Stimulated activated CD8-positive, alpha-beta memory T cell treated with anti-CD3 and anti-CD28 coated beads, Interleukin-15, amount 100 ng/mL, for 4 hours (primary cell): ENCODE measurements around the gene RIMBP2.

Experiments used
- DNase-seq, 2 donors: peaks; one replicate each; pipeline ENCODE4 v3.0.0-alpha.2; 2020; ENCODE audit warnings: low read depth in 2 of 2

Gene RIMBP2

DNA sequence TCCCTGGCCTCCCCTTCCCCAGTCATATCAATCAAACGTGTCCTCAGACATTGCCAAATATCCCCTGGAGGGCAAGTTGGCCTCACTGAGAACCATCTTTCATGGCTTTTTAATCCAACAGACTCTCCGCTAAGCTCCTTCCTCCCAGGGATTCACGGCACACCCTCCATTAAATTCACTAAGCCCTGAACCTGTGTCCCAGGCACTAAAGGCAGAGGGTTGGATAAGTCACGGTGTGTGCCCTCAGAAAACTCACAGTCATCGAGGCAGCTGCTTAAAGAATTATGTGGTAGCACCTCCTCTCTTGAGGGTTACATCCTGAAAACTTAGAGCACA is 211.3 kb downstream of the RIMBP2 start:
- no peak for DNase-seq

DNA sequence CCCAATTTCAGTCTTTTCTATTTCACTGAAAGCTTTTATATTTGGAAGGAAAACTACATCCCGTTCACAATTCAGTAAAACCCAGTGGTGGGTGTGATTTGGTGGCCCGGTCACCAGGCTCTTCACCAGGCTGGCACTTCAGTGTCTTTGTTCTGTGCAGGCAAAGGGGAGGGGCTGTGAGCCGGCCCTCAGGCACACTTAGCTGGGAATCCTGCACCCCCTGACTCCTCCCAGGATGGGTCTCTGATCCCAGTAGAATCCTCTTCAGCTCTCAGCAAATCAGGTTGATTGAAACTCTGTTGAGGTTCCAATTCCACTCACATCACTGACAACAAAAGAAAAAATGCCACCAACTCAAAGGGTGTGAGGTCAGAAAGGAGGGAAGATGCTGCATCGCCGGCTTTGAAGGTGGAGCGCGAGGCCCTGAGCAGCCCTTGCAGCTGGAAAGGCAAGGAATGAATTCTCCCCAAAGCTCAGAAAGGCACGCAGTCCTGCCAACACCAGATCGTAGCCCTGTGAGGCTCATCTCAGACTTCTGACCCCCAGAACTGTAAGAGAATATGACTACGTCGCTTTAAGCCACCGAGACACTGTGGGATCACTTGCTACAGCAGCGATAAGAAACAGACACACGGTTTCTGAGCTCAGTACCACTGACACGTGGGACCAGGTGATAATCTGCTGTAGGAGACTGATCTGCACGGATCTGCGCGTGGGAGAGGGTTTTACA is 211.8 kb downstream of the RIMBP2 start:
- no peak for DNase-seq

DNA sequence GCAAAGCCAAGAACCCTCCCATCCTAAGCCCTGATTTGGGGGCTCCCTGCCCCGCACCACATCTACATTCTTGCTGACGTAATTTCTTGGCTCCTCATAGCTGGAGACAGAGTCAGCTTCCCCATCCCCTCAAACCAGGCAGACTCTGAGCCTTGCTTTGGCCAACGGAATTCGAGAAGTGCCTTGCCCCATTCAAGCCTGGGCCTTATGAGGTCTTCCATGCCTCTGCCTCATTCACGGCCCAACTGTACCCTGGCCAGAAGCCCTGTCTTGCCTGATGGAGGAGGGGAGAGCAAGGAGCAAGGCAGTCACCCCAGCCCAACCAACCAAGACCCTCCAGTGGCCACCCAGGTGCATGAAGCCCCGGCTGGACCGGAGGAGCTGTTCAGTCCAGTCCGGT is 214.3 kb downstream of the RIMBP2 start:
- no peak for DNase-seq

- DNase-seq, result no peak
Observed at GRCh38 chr12:130500835-130501330, 215.2 kb downstream of the RIMBP2 start.

DNA sequence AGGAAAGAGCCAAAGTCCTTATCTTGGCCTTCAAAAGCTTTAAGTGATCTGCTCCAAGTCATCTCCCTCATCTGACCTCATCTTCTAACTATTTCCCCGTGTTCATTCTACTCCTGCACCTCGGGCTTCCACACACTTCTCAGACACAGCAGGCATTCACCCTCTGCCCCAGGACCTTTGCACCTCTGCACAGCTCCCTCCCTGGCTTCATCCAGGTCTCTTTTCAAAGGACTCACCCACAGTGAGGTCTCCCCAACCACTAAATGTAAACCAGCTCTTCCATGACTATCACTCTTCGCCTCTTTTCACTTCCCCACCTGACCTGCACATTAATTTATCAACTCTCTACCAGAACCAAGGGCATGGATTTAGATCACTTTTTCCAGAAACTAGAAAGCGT is 216.6 kb downstream of the RIMBP2 start:
- no peak for DNase-seq

DNA sequence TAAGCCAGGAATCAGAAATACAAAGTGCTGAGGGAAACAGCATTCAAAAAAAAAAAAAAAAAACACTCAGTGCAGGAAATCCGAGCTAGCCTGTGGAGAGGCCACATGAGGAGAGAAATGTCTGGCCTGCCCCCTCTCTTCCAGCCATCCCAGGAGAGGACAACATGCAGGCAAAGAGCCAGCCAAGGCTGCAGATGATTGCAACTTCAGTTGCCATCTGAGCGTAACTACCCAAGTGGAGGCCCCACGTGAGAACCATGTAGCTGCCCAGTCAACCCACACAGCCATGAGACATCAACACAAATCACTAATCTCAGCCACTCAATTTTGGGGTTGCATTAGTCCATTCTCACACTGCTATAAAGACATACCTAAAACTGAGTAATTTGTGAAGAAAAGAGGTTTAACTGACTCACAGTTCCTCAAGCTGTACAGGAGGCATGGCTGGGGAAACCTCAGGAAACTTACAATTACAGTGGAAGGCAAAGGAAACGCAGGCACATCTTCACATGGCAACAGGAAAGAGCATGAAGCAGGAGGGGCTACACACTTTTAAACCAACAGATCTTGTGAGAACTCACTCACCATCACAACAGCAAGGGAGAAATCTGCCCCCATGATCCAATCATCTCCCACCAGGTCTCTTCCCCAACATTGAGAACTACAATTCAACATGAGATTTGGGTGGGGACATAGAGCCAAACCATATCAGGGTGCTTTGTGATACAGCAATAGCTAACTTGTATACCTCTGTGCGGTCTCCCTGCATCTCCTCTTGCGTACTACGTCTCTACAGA is 217.3 kb downstream of the RIMBP2 start:
- no peak for DNase-seq

GRCh38 chr12:130497991-130498390 is 218.1 kb downstream of the RIMBP2 start:
- DNase-seq, result no peak

- DNase-seq, result no peak
Observed at GRCh38 chr12:130497321-130497720, 218.8 kb downstream of the RIMBP2 start.

DNA sequence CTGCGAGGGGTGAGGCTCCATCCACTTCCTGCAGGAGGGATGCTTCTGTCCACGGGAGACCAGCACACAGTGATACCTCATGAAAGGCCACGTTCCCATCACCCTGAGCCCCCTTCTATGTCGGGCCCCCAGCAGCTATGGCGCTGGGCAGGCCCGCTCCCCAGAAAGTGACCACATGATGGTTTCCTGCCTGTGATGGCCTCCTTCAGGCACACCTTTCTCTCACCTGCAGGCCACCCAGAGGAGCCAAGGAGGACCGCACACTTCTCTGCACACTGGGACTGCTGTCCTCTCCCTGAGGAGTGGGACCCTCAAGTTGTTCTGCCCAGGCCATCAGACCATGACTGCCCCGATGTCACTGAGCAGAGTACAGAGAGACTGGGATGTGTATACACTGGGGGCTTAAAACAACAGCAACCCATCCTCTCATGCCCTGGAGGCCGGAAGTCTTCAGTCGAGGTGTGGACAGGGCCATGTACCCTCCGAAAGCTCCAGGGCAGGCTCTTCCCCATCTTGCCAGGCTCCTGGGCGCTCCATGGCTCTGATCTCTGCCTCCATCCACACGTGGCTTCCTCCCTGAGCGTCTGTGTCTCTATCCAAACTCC is 219.5 kb downstream of the RIMBP2 start:
- no peak for DNase-seq

GRCh38 chr12:130495156-130495555 is 220.9 kb downstream of the RIMBP2 start:
- no peak for DNase-seq

GRCh38 chr12:130494736-130495135 is 221.4 kb downstream of the RIMBP2 start:
- no peak for DNase-seq

DNA sequence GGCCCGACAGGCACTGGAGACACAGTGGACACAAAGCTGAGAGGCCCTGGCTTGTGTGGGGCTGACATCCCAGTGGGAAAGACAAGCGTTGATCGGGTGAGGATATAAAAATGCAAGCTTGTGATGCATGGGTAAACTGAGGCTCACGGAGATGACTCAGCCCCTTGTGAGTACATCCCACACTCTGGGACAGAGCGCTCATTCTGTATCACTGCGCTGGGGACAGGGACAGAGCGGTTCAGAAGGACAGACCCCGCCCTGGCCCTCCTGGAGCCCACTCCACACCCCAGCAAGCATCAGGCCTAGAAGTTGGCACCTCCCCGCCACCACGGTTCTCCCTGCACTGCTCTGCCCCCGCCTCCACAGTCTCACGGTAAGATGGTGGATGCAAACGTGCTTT is 222.1 kb downstream of the RIMBP2 start:
- no peak for DNase-seq

DNA sequence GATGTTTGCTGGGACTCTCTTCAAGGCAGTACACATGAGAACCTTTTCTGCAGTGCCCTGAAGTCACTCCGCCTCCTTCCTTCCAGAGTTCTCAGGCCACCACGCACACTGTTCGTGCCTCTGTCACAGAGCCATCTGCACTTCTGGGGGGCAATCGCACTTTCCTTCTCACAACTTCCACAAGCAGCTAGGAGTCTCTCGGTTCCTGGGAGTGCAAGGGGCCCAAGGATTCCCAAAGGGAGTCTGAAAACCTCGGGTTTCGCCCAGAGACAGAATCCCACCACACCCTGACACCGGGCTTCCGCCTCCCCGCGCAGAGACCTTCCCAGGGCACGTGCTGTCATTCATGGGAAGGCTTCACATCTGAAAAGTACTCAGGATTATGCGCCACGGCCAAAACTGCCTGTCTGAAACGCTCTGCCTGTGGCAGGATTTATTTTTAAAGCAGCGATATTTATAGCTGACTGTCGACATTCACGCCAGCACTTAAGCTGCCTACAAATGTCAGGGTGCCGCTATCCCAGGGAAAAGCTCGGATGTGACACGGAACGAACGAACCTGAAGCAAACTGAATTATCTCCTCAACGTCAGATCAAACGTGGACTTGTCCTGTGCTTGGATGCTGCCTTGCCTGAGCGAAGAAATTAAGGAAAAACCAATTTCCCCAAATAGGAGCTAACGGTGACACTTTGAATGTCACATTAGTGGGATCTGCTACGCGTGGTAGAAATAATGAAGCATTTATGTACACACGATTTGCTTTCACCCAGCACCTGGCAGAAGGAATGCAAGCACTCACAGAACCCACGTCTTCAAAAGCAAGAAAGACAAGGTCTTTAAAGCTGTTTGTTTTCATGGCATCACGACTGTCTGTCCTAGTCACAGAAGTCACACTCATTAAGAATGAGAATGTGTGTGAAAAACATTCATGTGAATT is 224.4 kb downstream of the RIMBP2 start:
- no peak for DNase-seq

GRCh38 chr12:130490674-130491073 is 225.4 kb downstream of the RIMBP2 start:
- no peak for DNase-seq

DNA sequence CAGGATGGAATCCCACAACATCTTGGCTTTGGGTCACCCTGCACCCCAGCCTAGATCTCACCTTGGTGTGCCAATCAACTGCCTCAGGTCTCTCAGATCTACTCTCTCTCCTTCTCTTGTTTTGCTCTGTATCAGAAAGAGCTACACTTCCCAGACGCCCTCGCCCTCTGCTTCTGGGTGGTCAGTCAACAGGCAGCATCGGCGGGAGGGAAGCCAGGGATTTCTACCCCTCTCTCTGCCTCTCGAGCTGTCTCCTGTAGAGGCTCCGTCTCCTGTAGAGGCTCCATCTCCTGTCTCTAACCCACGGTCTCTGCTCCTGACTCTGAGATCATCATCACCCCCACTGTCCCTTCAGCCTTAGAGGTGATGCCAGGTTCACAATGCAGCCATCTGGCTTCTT is 226.8 kb downstream of the RIMBP2 start:
- DNase-seq, result no peak

DNA sequence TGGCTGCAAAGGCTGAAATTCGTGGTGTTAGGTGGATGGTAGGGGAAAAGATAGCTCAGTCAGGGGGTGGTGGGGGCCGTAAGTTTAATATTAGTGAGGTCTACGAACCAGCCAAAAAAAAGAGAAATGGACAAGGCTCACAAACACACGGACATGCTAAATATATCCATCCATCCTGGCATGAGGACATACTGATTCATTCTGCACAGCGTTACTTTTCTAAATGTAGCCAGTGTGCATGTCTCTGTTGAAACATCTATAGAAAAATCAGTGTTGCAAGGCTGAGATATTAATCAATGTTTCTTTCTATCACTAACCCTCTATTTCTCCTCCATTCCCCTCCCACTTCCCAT is 227.8 kb downstream of the RIMBP2 start:
- no peak for DNase-seq

GRCh38 chr12:130487636-130488357 is 228.3 kb downstream of the RIMBP2 start:
- DNase-seq, result no peak

GRCh38 chr12:130486891-130487416 is 229.1 kb downstream of the RIMBP2 start:
- no peak for DNase-seq

DNA sequence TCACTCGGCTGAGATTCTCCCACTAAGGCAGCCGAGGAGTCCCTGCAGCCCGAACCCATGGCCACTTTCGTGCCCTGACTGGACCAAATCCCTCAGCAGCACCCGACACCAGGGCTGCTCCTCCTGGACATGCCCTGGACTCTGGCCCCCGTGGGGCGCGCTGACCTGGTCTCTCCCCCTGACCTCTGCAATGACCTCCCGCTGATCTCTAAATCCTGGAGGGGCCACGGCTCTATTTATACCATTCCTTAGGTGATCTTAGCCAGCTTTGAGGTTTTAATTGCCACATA is 230.0 kb downstream of the RIMBP2 start:
- no peak for DNase-seq

DNA sequence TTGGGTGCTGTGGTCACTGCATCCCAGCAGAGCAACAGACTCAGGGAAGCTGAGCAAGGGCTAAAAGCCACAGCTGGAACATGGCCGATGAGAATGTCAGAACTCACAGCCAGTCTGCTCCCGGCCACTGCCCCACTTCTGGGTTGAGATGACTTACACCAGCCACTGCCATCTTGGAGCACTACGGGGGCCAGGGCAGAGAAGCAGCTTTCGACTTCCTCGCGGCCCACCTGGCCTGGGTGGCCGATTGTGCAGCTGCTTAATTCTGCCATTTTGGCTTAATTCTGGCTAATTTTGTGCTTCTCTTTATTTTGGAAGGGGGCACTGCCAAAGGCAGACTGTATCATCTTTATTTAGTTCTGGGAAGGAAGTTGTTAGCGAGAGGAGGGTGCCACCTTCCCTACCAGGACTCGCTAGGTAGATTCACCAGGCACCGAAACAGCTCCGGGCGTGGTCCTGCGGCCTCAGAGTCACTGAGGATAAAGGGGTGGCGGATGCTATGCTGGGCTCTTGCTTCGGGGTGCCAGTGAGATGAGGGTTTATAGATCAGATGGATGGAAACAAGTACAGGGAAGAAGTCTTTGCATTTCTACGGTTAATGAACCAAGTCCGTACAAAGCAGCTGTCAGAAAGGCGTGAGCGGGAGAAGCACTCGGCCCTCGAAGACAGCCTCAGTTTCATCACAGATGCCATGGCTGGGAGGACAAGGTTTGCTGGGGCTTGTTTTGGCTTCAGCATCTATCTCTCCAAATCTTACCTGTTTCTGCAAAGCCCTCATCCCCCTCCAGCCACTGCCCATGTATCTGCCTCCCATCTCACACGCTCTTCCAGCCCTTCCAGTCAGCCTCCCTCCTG is 230.6 kb downstream of the RIMBP2 start:
- DNase-seq, result no peak
